PC-9 (cell line): ENCODE results near the gene JUND. TPM values are rescaled to one million over a fixed set of nuclear protein-coding genes. Genes with fewer than 3 reads are reported as not detected.
A peak's percentile ranks its signal among the peaks of the same experiment; 100 is the strongest.

Experiments used
- BruUV-seq: library from RNA; stranded (reverse); fragments of 400-500 nt; replicated peaks from 2 replicates; lab custom pipeline; 2021; lab: Mats Ljungman, UMichigan
- CTCF ChIA-PET: fragments of 300-600 bp; sonication (Branson Sonifier 250); formaldehyde crosslinking; loops from one replicate; lab custom pipeline; 2022; ENCODE audit warnings: antibody characterized with exemption; lab: Charles Lee
- POLR2A ChIA-PET: fragments of 300-600 bp; sonication (Branson Sonifier 250); formaldehyde crosslinking; loops from one replicate; lab custom pipeline; 2022; ENCODE audit warnings: antibody characterized with exemption; ENCODE audit not compliant: unreplicated experiment; lab: Charles Lee
- DNase-seq, 2 experiments: peaks; one replicate each; pipeline versions ENCODE4 v3.0.0 to v3.0.0-alpha.2; 2015 to 2022; ENCODE audit warnings: mixed read lengths in 1 of 2
- H2AFZ ChIP-seq: fragments of 200-600 bp; sonication (generic); 2 replicates; pipeline ENCODE4 v1.8.1; 2017; ENCODE audit warnings: antibody characterized with exemption
- H3F3A ChIP-seq: fragments of 200-600 bp; sonication (generic); 2 replicates; pipeline ENCODE4 v1.8.1; 2017; ENCODE audit warnings: antibody characterized with exemption, mild to moderate bottlenecking, low read depth; ENCODE audit not compliant: insufficient read depth
- H3K27ac ChIP-seq: fragments of 200-600 bp; sonication (generic); 2 replicates; pipeline ENCODE4 v1.6.1; 2016; ENCODE audit warnings: mixed run types
- H3K27me3 ChIP-seq: fragments of 200-600 bp; sonication (generic); 2 replicates; pipeline ENCODE4 v1.6.1; 2016; ENCODE audit warnings: low read depth, mixed run types; ENCODE audit not compliant: insufficient read depth
- H3K36me3 ChIP-seq: fragments of 200-600 bp; sonication (generic); 2 replicates; pipeline ENCODE4 v1.6.1; 2016; ENCODE audit warnings: low read depth, mixed run types
- H3K4me1 ChIP-seq: fragments of 200-600 bp; sonication (generic); replicated peaks from 2 replicates; pipeline ENCODE4 v1.6.1; 2016; ENCODE audit warnings: mixed run types; ENCODE audit not compliant: insufficient read depth
- H3K4me2 ChIP-seq: fragments of 200-600 bp; sonication (generic); 2 replicates; pipeline ENCODE4 v1.6.1; 2017; ENCODE audit warnings: mixed run types
- H3K4me3 ChIP-seq: fragments of 200-600 bp; sonication (generic); 2 replicates; pipeline ENCODE4 v1.6.1; 2016; ENCODE audit warnings: mixed run types
- H3K79me2 ChIP-seq: fragments of 200-600 bp; sonication (generic); 2 replicates; pipeline ENCODE4 v1.6.1; 2017; ENCODE audit warnings: low read depth, mixed run types
- H3K9me2 ChIP-seq: fragments of 200-600 bp; sonication (generic); 2 replicates; pipeline ENCODE4 v1.8.1; 2017; ENCODE audit warnings: mild to moderate bottlenecking; ENCODE audit not compliant: insufficient read depth
- H3K9me3 ChIP-seq: fragments of 200-600 bp; sonication (generic); 2 replicates; pipeline ENCODE4 v1.8.1; 2016; ENCODE audit warnings: low read depth; ENCODE audit not compliant: insufficient read depth
- H4K20me1 ChIP-seq: fragments of 200-600 bp; sonication (generic); 2 replicates; pipeline ENCODE4 v1.8.1; 2017; ENCODE audit not compliant: insufficient read depth
- EZH2 ChIP-seq: fragments of 200-600 bp; sonication (generic); IDR thresholded peaks from 2 replicates; pipeline ENCODE4 v1.8.0; 2017; ENCODE audit warnings: antibody characterized with exemption, low read depth
- intact Hi-C: fragments of 100-400 bp; cut with micrococcal nuclease; formaldehyde crosslinking; loops from one replicate; pipeline ENCODE4 v1.10.0; 2022; ENCODE audit not compliant: unreplicated experiment
- total RNA-seq: library from RNA; stranded (reverse); gene quantifications from 2 replicates; pipeline ENCODE4 v1.2.3, GENCODE V29; 2021
- TF ChIP-seq, protein P1 (sequence below): fragments of 200-600 bp; sonication (generic); conservative IDR thresholded peaks from 2 replicates; pipeline ENCODE4 v1.6.1; 2017; ENCODE audit warnings: mixed run types, antibody characterized with exemption, mild to moderate bottlenecking, moderate library complexity

JUND gene
- total RNA-seq, 1 experiment from 2014 or later, result 115 TPM

DNA sequence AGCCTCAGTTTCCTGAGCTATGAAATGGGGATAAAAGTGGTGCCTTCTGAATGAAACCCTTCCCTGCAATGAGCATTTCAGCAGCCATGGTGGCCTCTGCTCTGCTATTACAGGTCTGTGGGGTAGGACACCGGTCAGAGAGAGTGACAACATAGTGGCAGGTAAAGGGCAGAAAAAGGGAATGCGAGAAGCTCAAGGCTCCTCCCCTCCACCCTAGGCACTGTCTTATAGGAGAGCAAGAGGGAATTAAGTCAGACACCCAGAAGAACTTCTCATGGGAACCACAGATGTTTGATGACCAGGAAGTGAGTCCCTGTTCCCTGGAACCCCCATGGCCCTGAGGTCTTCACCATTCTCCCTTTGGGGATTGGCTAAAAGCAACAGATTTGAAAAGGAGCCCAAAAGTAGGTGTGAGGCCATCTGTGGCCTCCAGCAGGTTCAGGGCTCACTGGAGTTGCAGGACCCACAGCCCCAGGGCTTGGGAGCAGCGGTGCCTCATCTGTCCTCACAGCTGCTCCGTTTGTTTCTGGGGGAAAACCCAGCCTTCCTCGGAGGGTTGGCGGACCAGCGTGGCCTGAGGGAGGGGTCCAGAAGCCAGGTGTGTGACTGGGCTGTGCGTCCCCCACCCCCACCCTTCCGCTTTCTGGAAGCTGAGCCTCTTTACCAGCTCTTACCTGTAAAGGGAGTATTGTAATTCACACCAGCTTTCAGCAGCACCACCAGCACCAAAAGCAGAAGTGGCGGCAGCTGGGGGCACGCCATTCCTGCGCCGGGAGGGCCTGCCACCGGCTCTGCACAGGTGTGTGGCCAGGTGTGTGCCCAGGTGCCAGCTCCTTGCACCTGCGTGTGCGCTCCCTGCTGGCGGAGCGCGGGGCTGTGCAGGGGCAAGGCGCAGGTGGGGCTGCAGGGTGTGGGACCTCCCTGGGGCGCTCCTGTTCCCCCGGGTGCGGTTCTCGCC lies 26.6 kb downstream of the JUND start:
- intact Hi-C loops, result loop anchor here (5.0 to 10.0 kb wide), 2 partner anchors 63 to 160 kb away; partner anchors contain the start of genes MPV17L2 and SSBP4
- BruUV-seq, result no TSS peak
- Histone ChIP-seq H3K9me3 (no peaks in the 10 kb centered on the region), H3K36me3 (no peaks in the 10 kb centered on the region), H3K9me2 (no peaks in the 10 kb centered on the region), H3K27ac (peak overlapping the region; percentile 98), H3K4me2 (peak overlapping the region; percentile 87), H4K20me1 (no peaks in the 10 kb centered on the region), H3F3A (peaks cover 43% of the 10 kb centered on the region), H3K4me1 (peaks cover 39% of the 10 kb centered on the region), H3K79me2 (no peaks in the 10 kb centered on the region), H2AFZ (peak overlapping the region; percentile 70), H3K27me3 (no peaks in the 10 kb centered on the region), H3K4me3 (peak overlapping the region; percentile 54)
- TF ChIP-seq, protein P1, sequence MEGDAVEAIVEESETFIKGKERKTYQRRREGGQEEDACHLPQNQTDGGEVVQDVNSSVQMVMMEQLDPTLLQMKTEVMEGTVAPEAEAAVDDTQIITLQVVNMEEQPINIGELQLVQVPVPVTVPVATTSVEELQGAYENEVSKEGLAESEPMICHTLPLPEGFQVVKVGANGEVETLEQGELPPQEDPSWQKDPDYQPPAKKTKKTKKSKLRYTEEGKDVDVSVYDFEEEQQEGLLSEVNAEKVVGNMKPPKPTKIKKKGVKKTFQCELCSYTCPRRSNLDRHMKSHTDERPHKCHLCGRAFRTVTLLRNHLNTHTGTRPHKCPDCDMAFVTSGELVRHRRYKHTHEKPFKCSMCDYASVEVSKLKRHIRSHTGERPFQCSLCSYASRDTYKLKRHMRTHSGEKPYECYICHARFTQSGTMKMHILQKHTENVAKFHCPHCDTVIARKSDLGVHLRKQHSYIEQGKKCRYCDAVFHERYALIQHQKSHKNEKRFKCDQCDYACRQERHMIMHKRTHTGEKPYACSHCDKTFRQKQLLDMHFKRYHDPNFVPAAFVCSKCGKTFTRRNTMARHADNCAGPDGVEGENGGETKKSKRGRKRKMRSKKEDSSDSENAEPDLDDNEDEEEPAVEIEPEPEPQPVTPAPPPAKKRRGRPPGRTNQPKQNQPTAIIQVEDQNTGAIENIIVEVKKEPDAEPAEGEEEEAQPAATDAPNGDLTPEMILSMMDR, result peak; percentile 63
- TF ChIP-seq EZH2, result no peak
- DNase-seq, result peak; percentile 70 to 84
- ChIA-PET CTCF (interaction anchor here (0.7 to 2.9 kb wide), 5 partner anchors 20 to 142 kb away, joined by 4 to 13 read pairs (median 7); no protein-coding TSS in a partner anchor), POLR2A (interaction anchor here (0.6 to 1.1 kb wide), 4 partner anchors 27 to 90 kb away, joined by 3 to 8 read pairs (median 4); partner anchors contain the start of genes JUND and MPV17L2)

DNA sequence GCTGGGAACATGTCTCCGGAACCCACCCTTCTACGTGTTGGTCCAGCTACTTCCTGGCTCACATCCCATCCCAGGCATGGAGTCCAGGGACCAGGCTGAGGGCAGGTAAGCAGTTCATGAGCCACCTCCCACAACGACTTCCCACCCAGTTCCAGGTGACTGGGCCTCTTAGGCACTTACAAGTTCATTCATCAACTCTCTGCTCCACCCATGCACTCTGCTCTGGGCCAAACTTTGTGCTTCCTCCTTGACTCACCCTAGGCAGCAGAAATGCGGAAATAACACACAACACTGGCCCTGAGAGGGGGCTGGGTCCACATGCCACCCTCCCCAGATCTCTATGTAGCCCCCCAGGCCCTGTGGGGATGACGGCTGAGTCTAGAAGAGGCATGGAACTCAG lies 27.7 kb downstream of the JUND start:
- H3K4me3 ChIP-seq, result peak overlapping the region; percentile 54
- H3K27ac ChIP-seq, result peak overlapping the region; percentile 98
- intact Hi-C loops, result loop anchor here (2.0 to 10.0 kb wide), 3 partner anchors 61 to 161 kb away; partner anchors contain the start of genes MPV17L2 and SSBP4
- TF ChIP-seq EZH2, result no peak
- TF ChIP-seq, protein P1, result no peak
- H3K79me2 ChIP-seq, result no peaks in the 10 kb centered on the region
- no peaks in the 10 kb centered on the region for H3K9me3 ChIP-seq
- ChIA-PET CTCF (interaction anchor here (0.6 to 2.9 kb wide), 7 partner anchors 10 to 137 kb away, joined by 3 to 13 read pairs (median 6); partner anchors contain the start of gene MPV17L2), POLR2A (interaction anchor here (0.6 to 0.9 kb wide), 3 partner anchors 28 to 75 kb away, joined by 4 to 8 read pairs (median 5); partner anchors contain the start of gene JUND)
- H3K4me2 ChIP-seq, result peak overlapping the region; percentile 87
- H3K9me2 ChIP-seq, result no peaks in the 10 kb centered on the region
- H4K20me1 ChIP-seq, result no peaks in the 10 kb centered on the region
- peaks cover 39% of the 10 kb centered on the region for H3K4me1 ChIP-seq
- peaks cover 43% of the 10 kb centered on the region for H3F3A ChIP-seq
- no peaks in the 10 kb centered on the region for H3K36me3 ChIP-seq
- no peaks in the 10 kb centered on the region for H3K27me3 ChIP-seq
- 0 out of 2 replicates have a peak overlapping the region, but pooled peaks have one; percentile 3 for H2AFZ ChIP-seq
- no TSS peak for BruUV-seq
- DNase-seq, result peak; percentile 78 to 98

DNA sequence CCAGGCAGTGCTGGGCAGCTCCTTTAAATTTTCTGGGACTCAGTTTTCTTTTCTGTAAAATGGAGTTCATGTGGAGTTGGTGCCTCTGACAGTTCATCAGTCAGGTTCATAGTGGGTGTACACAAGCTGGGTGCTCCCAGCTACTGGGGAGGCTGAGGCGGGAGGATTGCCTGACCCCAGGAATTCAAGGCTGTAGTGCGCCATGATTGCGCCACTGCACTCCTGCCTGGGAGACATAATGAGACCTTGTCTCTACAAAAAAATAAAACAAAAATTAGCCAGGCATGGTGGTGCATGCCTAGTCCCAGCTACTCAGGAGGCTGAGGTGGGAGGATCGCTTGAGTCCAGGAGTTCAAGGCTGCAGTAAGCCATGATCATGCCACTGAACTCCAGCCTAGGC lies 28.3 kb downstream of the JUND start:
- Histone ChIP-seq H4K20me1 (no peaks in the 10 kb centered on the region), H3F3A (peaks cover 43% of the 10 kb centered on the region), H3K27ac (peak overlapping the region; percentile 98), H3K4me1 (peaks cover 39% of the 10 kb centered on the region), H3K9me2 (no peaks in the 10 kb centered on the region), H3K9me3 (no peaks in the 10 kb centered on the region), H2AFZ (0 out of 2 replicates have a peak overlapping the region, but pooled peaks have one; percentile 3), H3K36me3 (no peaks in the 10 kb centered on the region), H3K4me2 (peak overlapping the region; percentile 87), H3K27me3 (no peaks in the 10 kb centered on the region), H3K79me2 (no peaks in the 10 kb centered on the region), H3K4me3 (peak overlapping the region; percentile 23; the same call in 1 of the 2 replicates)
- ChIA-PET POLR2A (interaction anchor here (0.6 to 0.9 kb wide), 3 partner anchors 29 to 76 kb away, joined by 4 to 8 read pairs (median 5); partner anchors contain the start of gene JUND), CTCF (interaction anchor here (0.6 to 2.9 kb wide), 10 partner anchors 9 to 136 kb away, joined by 3 to 13 read pairs (median 4); partner anchors contain the start of genes IFI30 and MPV17L2)
- no peak for TF ChIP-seq EZH2
- TF ChIP-seq, protein P1, result no peak
- intact Hi-C loops, result loop anchor here (2.0 to 10.0 kb wide), 3 partner anchors 61 to 162 kb away; partner anchors contain the start of genes MPV17L2 and SSBP4
- no peak for DNase-seq
- BruUV-seq, result no TSS peak
